Measurements from ENCODE around the gene MPIG6B.

MPIG6B gene

GRCh38 chr6:31775633-31776484, 52.7 kb downstream of the MPIG6B start:
- Histone ChIP-seq H3K27ac (replicated peaks) (no peak overlapping the region), H3K4me3 (replicated peaks; ENCODE audit: insufficient read depth, low read length) (no peak overlapping the region), H3K27me3 (ENCODE audit: insufficient read depth, poor library complexity, severe bottlenecking) (no peaks in the 10 kb centered on the region)
- no peak for TF ChIP-seq SPI1 (IDR thresholded peaks at IDR 0.05; ENCODE audit: borderline replicate concordance, low read depth)
- no peak for DNase-seq (ENCODE audit: low read depth in 1 of 2, low spot score in 1 of 2)

Small RNAs within 50 kb of the gene (microRNA-seq; reads per million reads assigned to microRNA genes)
- 2.4 reads per million for gene MIR4646

Data from HL-60 (cell line).